Keratinocyte (primary cell): ENCODE data around the gene IL1RAPL1.

Experiments used
- CTCF ChIP-seq, 3 experiments: IDR thresholded peaks in 1 of 3; conservative IDR thresholded peaks in 1 of 3; optimal IDR thresholded peaks in 1 of 3; 2 replicates in 2 of 3; 3 replicates in 1 of 3; pipeline versions ENCODE3 to v1.5.1; 2011; ENCODE audit warnings: low read length in 3 of 3, mild to moderate bottlenecking in 3 of 3, moderate library complexity in 2 of 3, control low read depth in 1 of 3, inconsistent platforms in 1 of 3; ENCODE audit not compliant: insufficient read depth in 2 of 3; ENCODE audit errors: extremely low read depth in 1 of 3
- EZH2 ChIP-seq: IDR thresholded peaks from one replicate; pipeline ENCODE4 v1.6.1; 2012; ENCODE audit warnings: inconsistent platforms, mild to moderate bottlenecking, low read length, moderate library complexity

- no peak for TF ChIP-seq EZH2
- TF ChIP-seq CTCF (optimal IDR thresholded peaks at IDR 0.05 in 1 of 3, IDR thresholded peaks at IDR 0.05 in 1 of 3, conservative IDR thresholded peaks at IDR 0.05 in 1 of 3; ENCODE audit: extremely low read depth in 1 of 3, insufficient read depth in 2 of 3, low read length in 3 of 3): no peak
Measured at GRCh38 chrX:28701222-28701621, 114.0 kb downstream of the IL1RAPL1 start.
